K562 (cell line): ENCODE results near the gene BORCS8. TPM values are rescaled to one million over a fixed set of nuclear protein-coding genes. Genes with fewer than 3 reads are reported as not detected.

Source experiments
- ATAC-seq: fragments of 200-7000 bp; cut with Tn5 transposase; 3 replicates; pipeline ENCODE4 v1.9.1; 2020; ENCODE audit warnings: moderate library complexity
- BruUV-seq: library from RNA; stranded (reverse); fragments of 400-500 nt; replicated peaks from 2 replicates; lab custom pipeline; 2021; lab: Mats Ljungman, UMichigan
- CTCF ChIA-PET: fragments of 300-600 bp; formaldehyde crosslinking; extraction: SDS; loops from one replicate; lab custom pipeline; 2021; ENCODE audit warnings: low intra/inter-chr PET ratio; lab: Yijun Ruan, JAX
- POLR2A ChIA-PET: fragments of 300-600, 350-650 bp; sonication (Branson Sonifier 250); formaldehyde crosslinking; extraction: SDS; loops from one replicate; lab custom pipeline; 2021; ENCODE audit warnings: antibody characterized with exemption, inconsistent platforms; lab: Yijun Ruan, JAX
- DNase-seq, 4 experiments: peaks; one replicate each; pipeline versions ENCODE4 v3.0.0 to v3.0.0-alpha.2; 2011 to 2018; ENCODE audit warnings: low spot score in 3 of 4, mixed read lengths in 3 of 4; ENCODE audit errors: extremely low read depth in 1 of 4
- FAIRE-seq: peaks from 2 replicates; lab custom pipeline; 2011; peaks lifted over from hg19 to GRCh38; lab: Jason Lieb, UNC
- H2AFZ ChIP-seq: 2 replicates; pipeline ENCODE4 v1.6.0; 2011; ENCODE audit warnings: low read depth, low read length, control low read depth, inconsistent platforms
- H3K27ac ChIP-seq: fragments of 200-600 bp; 3 replicates; pipeline ENCODE4 v1.8.0; 2011; ENCODE audit warnings: low read depth, mild to moderate bottlenecking, control low read depth, inconsistent platforms, low read length, moderate library complexity, mixed read lengths; ENCODE audit errors: extremely low read depth
- H3K27me3 ChIP-seq, 2 experiments: fragments of 300-600 bp in 1 of 2; 2 replicates in 1 of 2; 3 replicates in 1 of 2; pipeline versions ENCODE4 v1.6.0 to v1.8.0; 2011; ENCODE audit warnings: inconsistent platforms in 2 of 2, low read length in 2 of 2, mild to moderate bottlenecking in 1 of 2, mixed read lengths in 1 of 2, moderate library complexity in 1 of 2; ENCODE audit not compliant: control insufficient read depth in 2 of 2, insufficient read depth in 2 of 2
- H3K36me3 ChIP-seq: fragments of 300-600 bp; 3 replicates; pipeline ENCODE4 v1.8.0; 2011; ENCODE audit warnings: mild to moderate bottlenecking, low read length, inconsistent platforms; ENCODE audit not compliant: control insufficient read depth, insufficient read depth
- H3K4me1 ChIP-seq, 2 experiments: fragments of 200-600 bp in 1 of 2; replicated peaks in 1 of 2; 2 replicates in 1 of 2; 3 replicates in 1 of 2; pipeline versions ENCODE4 v1.5.1 to v1.8.0; 2011; ENCODE audit warnings: inconsistent platforms in 2 of 2, low read length in 2 of 2, mild to moderate bottlenecking in 1 of 2, mixed read lengths in 1 of 2, moderate library complexity in 1 of 2; ENCODE audit not compliant: control insufficient read depth in 2 of 2, insufficient read depth in 2 of 2
- H3K4me2 ChIP-seq: 2 replicates; pipeline ENCODE4 v1.6.1; 2011; ENCODE audit warnings: low read length, control low read depth, inconsistent platforms, mixed read lengths; ENCODE audit not compliant: insufficient read depth
- H3K4me3 ChIP-seq: fragments of 200-600 bp; sonication (generic), shearing (Covaris generic); 2 replicates; pipeline ENCODE4 v1.5.1; 2016; ENCODE audit warnings: control low read depth, inconsistent platforms
- H3K79me2 ChIP-seq: fragments of 200-600 bp; 3 replicates; pipeline ENCODE4 v1.8.0; 2011; ENCODE audit warnings: low read length, inconsistent platforms; ENCODE audit not compliant: control insufficient read depth, insufficient read depth
- H3K9ac ChIP-seq, 2 experiments: 2 replicates each; pipeline versions ENCODE4 v1.6.0 to v1.6.1; 2011; ENCODE audit warnings: low read depth in 2 of 2, low read length in 2 of 2, control low read depth in 1 of 2, inconsistent platforms in 1 of 2, mild to moderate bottlenecking in 1 of 2, mixed read lengths in 1 of 2; ENCODE audit not compliant: insufficient read depth in 1 of 2
- H3K9me1 ChIP-seq: one replicate; pipeline ENCODE4 v1.6.0; 2011; ENCODE audit warnings: inconsistent platforms, mild to moderate bottlenecking, low read length, moderate library complexity; ENCODE audit not compliant: control insufficient read depth, insufficient read depth
- H3K9me3 ChIP-seq: replicated peaks from 2 replicates; pipeline ENCODE4 v1.5.1; 2011; ENCODE audit warnings: low read depth, low read length, inconsistent platforms; ENCODE audit not compliant: control insufficient read depth, insufficient read depth
- H4K20me1 ChIP-seq: replicated peaks from 2 replicates; pipeline ENCODE4 v1.6.1; 2011; ENCODE audit warnings: low read length, inconsistent platforms, mixed read lengths; ENCODE audit not compliant: control insufficient read depth, insufficient read depth
- ARHGAP35 ChIP-seq: fragments of 450-650 bp; IDR thresholded peaks from 2 replicates; pipeline ENCODE4 v1.6.1; 2018; ENCODE audit not compliant: partially characterized antibody
- BCLAF1 ChIP-seq, 2 experiments: fragments of 450-650 bp in 1 of 2; IDR thresholded peaks; 2 replicates each; pipeline ENCODE4 v1.6.1; 2011 to 2017; ENCODE audit warnings: low read depth in 2 of 2, antibody characterized with exemption in 1 of 2, borderline replicate concordance in 1 of 2, low read length in 1 of 2, mild to moderate bottlenecking in 1 of 2, mixed read lengths in 1 of 2; ENCODE audit not compliant: control insufficient read depth in 1 of 2
- MLLT1 ChIP-seq, 2 experiments: fragments of 450-650 bp; IDR thresholded peaks; 2 replicates each; pipeline ENCODE4 v1.6.1; 2016
- WGBS: fragments of 100-300 bp; shearing (Covaris generic); methylation state at CpG from one replicate; pipeline ENCODE4 v1.1.6; 2016; ENCODE audit warnings: low coverage, mixed read lengths; ENCODE audit not compliant: insufficient coverage; ENCODE audit errors: missing lambda C conversion rate; 5-methylcytosine and 5-hydroxymethylcytosine counted together
- in situ Hi-C: fragments of 300-500 bp; cut with MboI; formaldehyde crosslinking; loops from 4 replicates; pipeline ENCODE4 v1.15.0; 2018; ENCODE audit warnings: inconsistent platforms, mixed read lengths
- intact Hi-C: fragments of 100-400 bp; cut with micrococcal nuclease; formaldehyde crosslinking; loops from 2 replicates; pipeline ENCODE4 v1.14.2; 2022
- polyA plus RNA-seq, 8 experiments: library from polyadenylated mRNA; depleted of rRNA in 4 of 8; stranded (reverse) in 5 of 8; unstranded in 3 of 8; fragments of >200 nt; fragmentation: Nextera tagmentation in 2 of 8; fragmentation: Illumina TruSeq in 1 of 8; extraction: Ambion mirVana in 2 of 8; extraction: Trizol in 1 of 8; gene quantifications; 2 replicates each; pipeline versions ENCODE4 v1.2.1 to v1.2.3, GENCODE V29; 2011 to 2014; ENCODE audit warnings: inconsistent platforms in 1 of 8, missing spikeins in 1 of 8
- total RNA-seq, 7 experiments: library from RNA; depleted of rRNA in 6 of 7; stranded (reverse); fragments of >200 nt in 6 of 7; fragmentation: Illumina TruSeq in 2 of 7; extraction: Trizol in 2 of 7; gene quantifications; 2 replicates each; pipeline versions ENCODE4 v1.2.1 to v1.2.3, GENCODE V29; 2011 to 2021; ENCODE audit warnings: low replicate concordance in 1 of 7
- TF ChIP-seq, protein P1 (sequence below), 2 experiments: fragments of 450-650 bp in 1 of 2; sonication (generic) in 1 of 2; formaldehyde crosslinking in 1 of 2; IDR thresholded peaks; 2 replicates each; pipeline versions ENCODE4 v1.7.1 to v1.9.0; 2016 to 2022; ENCODE audit warnings: inconsistent platforms in 1 of 2, mild to moderate bottlenecking in 1 of 2, missing genetic modification reagents in 1 of 2

The BORCS8 gene
- total and polyA plus RNA-seq, 9 of the 15 experiments (the other 6 are each of a cell fraction or from before 2014, with no cell fraction given) = 4.6 to 33.6 (median 16.3) TPM

- no peaks in the 10 kb centered on the region for H3K36me3 ChIP-seq
- peak overlapping the region; percentile 70 for H3K4me2 ChIP-seq
- ATAC-seq = no peak
- no peak for DNase-seq
- POLR2A ChIA-PET = interaction anchor here (0.6 to 1.4 kb wide), 11 partner anchors 8 to 243 kb away, joined by 3 to 5 read pairs (median 3); partner anchors contain the start of gene NR2C2AP
- H3K4me1 ChIP-seq = peaks cover 24 to 29% of the 10 kb centered on the region in 2 experiments; a peak in 4 of 5 replicates
- WGBS = 24% methylated on average over 9 of the region's 9 CpGs
- no peak overlapping the region for H3K27ac ChIP-seq
- H4K20me1 ChIP-seq = peaks cover 8% of the 10 kb centered on the region
- in situ Hi-C loops (no loop called here), intact Hi-C loops (loop anchor here (5.0 kb wide), 1 partner anchor 32 kb away; the partner anchor contains the start of gene TMEM161A)
- peak overlapping the region; percentile 77; the same call in 1 of the 2 replicates for H2AFZ ChIP-seq
- no peak for FAIRE-seq
- BruUV-seq = no TSS peak
- peak overlapping the region in 1 of 2 experiments; percentile 86; a peak in 2 of 4 replicates for H3K9ac ChIP-seq
- no peaks in the 10 kb centered on the region for H3K9me1 ChIP-seq
- no peaks in the 10 kb centered on the region for H3K79me2 ChIP-seq
- peak overlapping the region; percentile 34 for H3K4me3 ChIP-seq
- no peaks in the 10 kb centered on the region for H3K9me3 ChIP-seq
- CTCF ChIA-PET = interaction anchor here (0.6 kb wide), 1 partner anchor 169 kb away, joined by 4 read pairs; no protein-coding TSS in a partner anchor
- no peaks in the 10 kb centered on the region for H3K27me3 ChIP-seq
- TF ChIP-seq MLLT1 (IDR thresholded peaks at IDR 0.05) (0 out of 4 replicates have a peak, but pooled peaks of 1 of the 2 experiments have one; percentile 29), BCLAF1 (IDR thresholded peaks at IDR 0.05; ENCODE audit: borderline replicate concordance in 1 of 2, control insufficient read depth in 1 of 2, low read depth in 2 of 2, low read length in 1 of 2) (no peak), ARHGAP35 (peak; percentile 40)
- TF ChIP-seq, protein P1, sequence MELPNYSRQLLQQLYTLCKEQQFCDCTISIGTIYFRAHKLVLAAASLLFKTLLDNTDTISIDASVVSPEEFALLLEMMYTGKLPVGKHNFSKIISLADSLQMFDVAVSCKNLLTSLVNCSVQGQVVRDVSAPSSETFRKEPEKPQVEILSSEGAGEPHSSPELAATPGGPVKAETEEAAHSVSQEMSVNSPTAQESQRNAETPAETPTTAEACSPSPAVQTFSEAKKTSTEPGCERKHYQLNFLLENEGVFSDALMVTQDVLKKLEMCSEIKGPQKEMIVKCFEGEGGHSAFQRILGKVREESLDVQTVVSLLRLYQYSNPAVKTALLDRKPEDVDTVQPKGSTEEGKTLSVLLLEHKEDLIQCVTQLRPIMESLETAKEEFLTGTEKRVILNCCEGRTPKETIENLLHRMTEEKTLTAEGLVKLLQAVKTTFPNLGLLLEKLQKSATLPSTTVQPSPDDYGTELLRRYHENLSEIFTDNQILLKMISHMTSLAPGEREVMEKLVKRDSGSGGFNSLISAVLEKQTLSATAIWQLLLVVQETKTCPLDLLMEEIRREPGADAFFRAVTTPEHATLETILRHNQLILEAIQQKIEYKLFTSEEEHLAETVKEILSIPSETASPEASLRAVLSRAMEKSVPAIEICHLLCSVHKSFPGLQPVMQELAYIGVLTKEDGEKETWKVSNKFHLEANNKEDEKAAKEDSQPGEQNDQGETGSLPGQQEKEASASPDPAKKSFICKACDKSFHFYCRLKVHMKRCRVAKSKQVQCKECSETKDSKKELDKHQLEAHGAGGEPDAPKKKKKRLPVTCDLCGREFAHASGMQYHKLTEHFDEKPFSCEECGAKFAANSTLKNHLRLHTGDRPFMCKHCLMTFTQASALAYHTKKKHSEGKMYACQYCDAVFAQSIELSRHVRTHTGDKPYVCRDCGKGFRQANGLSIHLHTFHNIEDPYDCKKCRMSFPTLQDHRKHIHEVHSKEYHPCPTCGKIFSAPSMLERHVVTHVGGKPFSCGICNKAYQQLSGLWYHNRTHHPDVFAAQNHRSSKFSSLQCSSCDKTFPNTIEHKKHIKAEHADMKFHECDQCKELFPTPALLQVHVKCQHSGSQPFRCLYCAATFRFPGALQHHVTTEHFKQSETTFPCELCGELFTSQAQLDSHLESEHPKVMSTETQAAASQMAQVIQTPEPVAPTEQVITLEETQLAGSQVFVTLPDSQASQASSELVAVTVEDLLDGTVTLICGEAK (IDR thresholded peaks at IDR 0.05) = 0 out of 2 replicates have a peak, but pooled peaks have one; percentile 21
- TF ChIP-seq, protein P1 (CRISPR knock-in tag; IDR thresholded peaks at IDR 0.05) = no peak
Observed at GRCh38 chr19:19169236-19170052, 22.5 kb downstream of the BORCS8 start.
